K562 (cell line): ENCODE results near the gene CCDC148. TPM values are rescaled to one million over a fixed set of nuclear protein-coding genes. Genes with fewer than 3 reads are reported as not detected.

Source experiments
- ATAC-seq: fragments of 200-7000 bp; cut with Tn5 transposase; 3 replicates; pipeline ENCODE4 v1.9.1; 2020; ENCODE audit warnings: moderate library complexity
- BruUV-seq: library from RNA; stranded (reverse); fragments of 400-500 nt; replicated peaks from 2 replicates; lab custom pipeline; 2021; lab: Mats Ljungman, UMichigan
- CTCF ChIA-PET: fragments of 300-600 bp; formaldehyde crosslinking; extraction: SDS; loops from one replicate; lab custom pipeline; 2021; ENCODE audit warnings: low intra/inter-chr PET ratio; lab: Yijun Ruan, JAX
- POLR2A ChIA-PET: fragments of 300-600, 350-650 bp; sonication (Branson Sonifier 250); formaldehyde crosslinking; extraction: SDS; loops from one replicate; lab custom pipeline; 2021; ENCODE audit warnings: antibody characterized with exemption, inconsistent platforms; lab: Yijun Ruan, JAX
- DNase-seq, 4 experiments: peaks; one replicate each; pipeline versions ENCODE4 v3.0.0 to v3.0.0-alpha.2; 2011 to 2018; ENCODE audit warnings: low spot score in 3 of 4, mixed read lengths in 3 of 4; ENCODE audit errors: extremely low read depth in 1 of 4
- FAIRE-seq: peaks from 2 replicates; lab custom pipeline; 2011; peaks lifted over from hg19 to GRCh38; lab: Jason Lieb, UNC
- H2AFZ ChIP-seq: 2 replicates; pipeline ENCODE4 v1.6.0; 2011; ENCODE audit warnings: low read depth, low read length, control low read depth, inconsistent platforms
- H3K27ac ChIP-seq: fragments of 200-600 bp; 3 replicates; pipeline ENCODE4 v1.8.0; 2011; ENCODE audit warnings: low read depth, mild to moderate bottlenecking, control low read depth, inconsistent platforms, low read length, moderate library complexity, mixed read lengths; ENCODE audit errors: extremely low read depth
- H3K27me3 ChIP-seq, 2 experiments: fragments of 300-600 bp in 1 of 2; 2 replicates in 1 of 2; 3 replicates in 1 of 2; pipeline versions ENCODE4 v1.6.0 to v1.8.0; 2011; ENCODE audit warnings: inconsistent platforms in 2 of 2, low read length in 2 of 2, mild to moderate bottlenecking in 1 of 2, mixed read lengths in 1 of 2, moderate library complexity in 1 of 2; ENCODE audit not compliant: control insufficient read depth in 2 of 2, insufficient read depth in 2 of 2
- H3K36me3 ChIP-seq: fragments of 300-600 bp; 3 replicates; pipeline ENCODE4 v1.8.0; 2011; ENCODE audit warnings: mild to moderate bottlenecking, low read length, inconsistent platforms; ENCODE audit not compliant: control insufficient read depth, insufficient read depth
- H3K4me1 ChIP-seq, 2 experiments: fragments of 200-600 bp in 1 of 2; replicated peaks in 1 of 2; 2 replicates in 1 of 2; 3 replicates in 1 of 2; pipeline versions ENCODE4 v1.5.1 to v1.8.0; 2011; ENCODE audit warnings: inconsistent platforms in 2 of 2, low read length in 2 of 2, mild to moderate bottlenecking in 1 of 2, mixed read lengths in 1 of 2, moderate library complexity in 1 of 2; ENCODE audit not compliant: control insufficient read depth in 2 of 2, insufficient read depth in 2 of 2
- H3K4me2 ChIP-seq: 2 replicates; pipeline ENCODE4 v1.6.1; 2011; ENCODE audit warnings: low read length, control low read depth, inconsistent platforms, mixed read lengths; ENCODE audit not compliant: insufficient read depth
- H3K4me3 ChIP-seq: fragments of 200-600 bp; sonication (generic), shearing (Covaris generic); 2 replicates; pipeline ENCODE4 v1.5.1; 2016; ENCODE audit warnings: control low read depth, inconsistent platforms
- H3K79me2 ChIP-seq: fragments of 200-600 bp; 3 replicates; pipeline ENCODE4 v1.8.0; 2011; ENCODE audit warnings: low read length, inconsistent platforms; ENCODE audit not compliant: control insufficient read depth, insufficient read depth
- H3K9ac ChIP-seq, 2 experiments: 2 replicates each; pipeline versions ENCODE4 v1.6.0 to v1.6.1; 2011; ENCODE audit warnings: low read depth in 2 of 2, low read length in 2 of 2, control low read depth in 1 of 2, inconsistent platforms in 1 of 2, mild to moderate bottlenecking in 1 of 2, mixed read lengths in 1 of 2; ENCODE audit not compliant: insufficient read depth in 1 of 2
- H3K9me1 ChIP-seq: one replicate; pipeline ENCODE4 v1.6.0; 2011; ENCODE audit warnings: inconsistent platforms, mild to moderate bottlenecking, low read length, moderate library complexity; ENCODE audit not compliant: control insufficient read depth, insufficient read depth
- H3K9me3 ChIP-seq: replicated peaks from 2 replicates; pipeline ENCODE4 v1.5.1; 2011; ENCODE audit warnings: low read depth, low read length, inconsistent platforms; ENCODE audit not compliant: control insufficient read depth, insufficient read depth
- H4K20me1 ChIP-seq: replicated peaks from 2 replicates; pipeline ENCODE4 v1.6.1; 2011; ENCODE audit warnings: low read length, inconsistent platforms, mixed read lengths; ENCODE audit not compliant: control insufficient read depth, insufficient read depth
- CCAR2 ChIP-seq: fragments of 200-400 bp; formaldehyde crosslinking; IDR thresholded peaks from 2 replicates; pipeline ENCODE4 v1.6.1; 2017; ENCODE audit warnings: mild to moderate bottlenecking, low read depth, low read length
- CCNT2 ChIP-seq: IDR thresholded peaks from 2 replicates; pipeline ENCODE4 v1.6.1; 2011; ENCODE audit warnings: borderline replicate concordance, low read depth, mild to moderate bottlenecking, moderate library complexity, mixed read lengths, low read length; ENCODE audit not compliant: insufficient read length; ENCODE audit errors: extremely low read depth
- GABPB2 ChIP-seq: fragments of 250-450 bp; sonication (Bioruptor Pico); conservative IDR thresholded peaks from 2 replicates; pipeline ENCODE4 v1.5.1; 2021; ENCODE audit warnings: mild to moderate bottlenecking
- GATAD2A ChIP-seq: fragments of 450-650 bp; IDR thresholded peaks from 2 replicates; pipeline ENCODE4 v1.6.1; 2017
- NCOA6 ChIP-seq: fragments of 450-650 bp; IDR thresholded peaks from 2 replicates; pipeline ENCODE4 v1.6.1; 2017; ENCODE audit warnings: mild to moderate bottlenecking
- RHOXF2B ChIP-seq: fragments of 250-450 bp; sonication (Bioruptor Pico); conservative IDR thresholded peaks from 2 replicates; pipeline ENCODE4 v1.5.1; 2021
- ZNF41 ChIP-seq: fragments of 250-450 bp; sonication (Bioruptor Pico); conservative IDR thresholded peaks from 2 replicates; pipeline ENCODE4 v1.4.0; 2020; ENCODE audit warnings: mild to moderate bottlenecking
- WGBS: fragments of 100-300 bp; shearing (Covaris generic); methylation state at CpG from one replicate; pipeline ENCODE4 v1.1.6; 2016; ENCODE audit warnings: low coverage, mixed read lengths; ENCODE audit not compliant: insufficient coverage; ENCODE audit errors: missing lambda C conversion rate; 5-methylcytosine and 5-hydroxymethylcytosine counted together
- in situ Hi-C: fragments of 300-500 bp; cut with MboI; formaldehyde crosslinking; loops from 4 replicates; pipeline ENCODE4 v1.15.0; 2018; ENCODE audit warnings: inconsistent platforms, mixed read lengths
- intact Hi-C: fragments of 100-400 bp; cut with micrococcal nuclease; formaldehyde crosslinking; loops from 2 replicates; pipeline ENCODE4 v1.14.2; 2022
- polyA plus RNA-seq, 8 experiments: library from polyadenylated mRNA; depleted of rRNA in 4 of 8; stranded (reverse) in 5 of 8; unstranded in 3 of 8; fragments of >200 nt; fragmentation: Nextera tagmentation in 2 of 8; fragmentation: Illumina TruSeq in 1 of 8; extraction: Ambion mirVana in 2 of 8; extraction: Trizol in 1 of 8; gene quantifications; 2 replicates each; pipeline versions ENCODE4 v1.2.1 to v1.2.3, GENCODE V29; 2011 to 2014; ENCODE audit warnings: inconsistent platforms in 1 of 8, missing spikeins in 1 of 8
- total RNA-seq, 7 experiments: library from RNA; depleted of rRNA in 6 of 7; stranded (reverse); fragments of >200 nt in 6 of 7; fragmentation: Illumina TruSeq in 2 of 7; extraction: Trizol in 2 of 7; gene quantifications; 2 replicates each; pipeline versions ENCODE4 v1.2.1 to v1.2.3, GENCODE V29; 2011 to 2021; ENCODE audit warnings: low replicate concordance in 1 of 7
- TF ChIP-seq, protein P1 (sequence below): fragments of 450-650 bp; IDR thresholded peaks from 2 replicates; pipeline ENCODE4 v1.7.0; 2016; ENCODE audit warnings: borderline replicate concordance
- TF ChIP-seq, protein P2 (sequence below): sonication (generic); IDR thresholded peaks from 2 replicates; pipeline ENCODE4 v1.6.1; 2016

The CCDC148 gene
- total and polyA plus RNA-seq, 9 of the 15 experiments (the other 6 are each of a cell fraction or from before 2014, with no cell fraction given): 0.10 to 1.4 (median 0.65) TPM

DNA sequence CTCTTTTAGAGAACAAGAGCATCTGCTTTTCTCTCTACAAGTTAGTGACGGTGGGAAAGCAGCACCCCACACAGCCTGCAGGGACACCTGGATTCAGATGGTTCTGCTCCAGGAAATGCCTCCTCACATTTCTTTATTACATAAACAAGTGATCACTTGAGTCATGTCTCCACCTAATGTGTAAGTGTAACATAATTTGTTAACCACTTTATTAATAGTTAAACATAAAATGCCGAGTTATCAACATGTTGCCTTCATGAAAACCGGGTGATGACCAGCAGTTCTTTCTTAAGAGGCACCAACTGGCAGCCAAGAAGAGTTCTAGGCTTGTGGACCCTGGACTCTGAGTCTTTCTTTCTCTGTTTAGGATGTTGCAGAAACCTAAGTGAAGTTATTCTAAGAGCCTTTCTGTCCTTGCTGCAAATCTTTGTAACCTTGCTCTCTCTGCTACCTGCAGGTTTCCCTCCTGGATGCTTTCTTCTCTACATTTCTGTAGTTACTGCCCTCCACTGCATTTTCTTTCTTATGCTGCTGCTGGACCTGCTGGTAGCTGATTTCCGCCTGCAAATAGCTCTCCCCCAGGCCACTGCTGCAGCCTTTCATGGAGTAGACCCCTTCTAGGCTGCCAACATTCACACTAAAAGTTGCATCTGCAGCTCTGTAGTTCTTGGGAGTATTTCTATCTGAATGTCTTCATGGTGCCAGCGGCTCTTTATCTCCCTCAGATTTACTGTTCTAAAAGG is 330.6 kb downstream of the CCDC148 start:
- peaks cover 9 to 31% of the 10 kb centered on the region in 2 experiments; a peak in 4 of 5 replicates for H3K27me3 ChIP-seq
- no peaks in the 10 kb centered on the region for H3K79me2 ChIP-seq
- H3K4me2 ChIP-seq: no peak overlapping the region
- TF ChIP-seq GATAD2A (no peak), RHOXF2B (no peak), NCOA6 (no peak)
- no peaks in the 10 kb centered on the region for H3K4me1 ChIP-seq
- H3K9me1 ChIP-seq: no peaks in the 10 kb centered on the region
- BruUV-seq: no TSS peak
- ChIA-PET CTCF (no interaction called here), POLR2A (interaction anchor here (0.7 to 0.8 kb wide), 2 partner anchors 10 to 585 kb away, joined by 3 to 5 read pairs; no protein-coding TSS in a partner anchor)
- DNase-seq (no peak), FAIRE-seq (no peak), ATAC-seq (no peak)
- no peaks in the 10 kb centered on the region for H4K20me1 ChIP-seq
- no peak overlapping the region for H2AFZ ChIP-seq
- no peaks in the 10 kb centered on the region for H3K9me3 ChIP-seq
- in situ Hi-C loops: no loop called here
- intact Hi-C loops: no loop called here
- no peaks in the 10 kb centered on the region for H3K36me3 ChIP-seq
- no peak overlapping the region for H3K4me3 ChIP-seq
- no peak overlapping the region for H3K27ac ChIP-seq
- H3K9ac ChIP-seq: no peak overlapping the region
- WGBS: 0% methylated on average over 5 of the region's 5 CpGs

DNA sequence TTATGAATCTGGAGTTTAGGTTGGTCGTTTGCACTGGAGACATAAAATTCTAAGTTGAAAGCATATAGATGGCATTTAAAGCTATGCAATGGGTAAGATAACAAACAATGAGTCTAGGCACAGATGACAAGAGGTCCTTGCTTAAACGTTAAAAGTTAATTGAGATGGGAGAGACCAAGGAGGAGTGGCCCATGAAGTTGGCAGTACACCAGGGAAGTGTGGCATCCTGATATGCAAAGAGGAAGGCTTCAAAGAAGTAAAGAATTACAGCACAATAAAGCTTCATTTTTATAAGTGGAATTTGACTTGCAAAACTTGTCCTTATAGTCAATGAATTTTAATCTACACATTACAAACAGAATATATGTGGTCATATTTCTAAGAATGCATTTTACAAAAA is 331.7 kb downstream of the CCDC148 start:
- no peak for FAIRE-seq
- H3K9me1 ChIP-seq: no peaks in the 10 kb centered on the region
- intact Hi-C loops: no loop called here
- H3K36me3 ChIP-seq: no peaks in the 10 kb centered on the region
- no peak overlapping the region for H3K4me2 ChIP-seq
- no peaks in the 10 kb centered on the region for H3K4me1 ChIP-seq
- no peak for ATAC-seq
- BruUV-seq: no TSS peak
- no peaks in the 10 kb centered on the region for H3K9me3 ChIP-seq
- ChIA-PET CTCF (no interaction called here), POLR2A (no interaction called here)
- H3K27ac ChIP-seq: no peak overlapping the region
- H2AFZ ChIP-seq: no peak overlapping the region
- H4K20me1 ChIP-seq: no peaks in the 10 kb centered on the region
- H3K27me3 ChIP-seq: peaks cover 9 to 31% of the 10 kb centered on the region in 2 experiments; a peak in 4 of 5 replicates
- H3K4me3 ChIP-seq: no peak overlapping the region
- no peak for DNase-seq
- 0% methylated on average over 2 of the region's 2 CpGs for WGBS
- no peak overlapping the region for H3K9ac ChIP-seq
- in situ Hi-C loops: no loop called here
- no peaks in the 10 kb centered on the region for H3K79me2 ChIP-seq
- TF ChIP-seq CCNT2 (no peak), ZNF41 (CRISPR knock-in tag) (no peak), GABPB2 (no peak), CCAR2 (no peak)
- TF ChIP-seq, protein P1, sequence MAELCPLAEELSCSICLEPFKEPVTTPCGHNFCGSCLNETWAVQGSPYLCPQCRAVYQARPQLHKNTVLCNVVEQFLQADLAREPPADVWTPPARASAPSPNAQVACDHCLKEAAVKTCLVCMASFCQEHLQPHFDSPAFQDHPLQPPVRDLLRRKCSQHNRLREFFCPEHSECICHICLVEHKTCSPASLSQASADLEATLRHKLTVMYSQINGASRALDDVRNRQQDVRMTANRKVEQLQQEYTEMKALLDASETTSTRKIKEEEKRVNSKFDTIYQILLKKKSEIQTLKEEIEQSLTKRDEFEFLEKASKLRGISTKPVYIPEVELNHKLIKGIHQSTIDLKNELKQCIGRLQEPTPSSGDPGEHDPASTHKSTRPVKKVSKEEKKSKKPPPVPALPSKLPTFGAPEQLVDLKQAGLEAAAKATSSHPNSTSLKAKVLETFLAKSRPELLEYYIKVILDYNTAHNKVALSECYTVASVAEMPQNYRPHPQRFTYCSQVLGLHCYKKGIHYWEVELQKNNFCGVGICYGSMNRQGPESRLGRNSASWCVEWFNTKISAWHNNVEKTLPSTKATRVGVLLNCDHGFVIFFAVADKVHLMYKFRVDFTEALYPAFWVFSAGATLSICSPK: no peak
- TF ChIP-seq, protein P2, sequence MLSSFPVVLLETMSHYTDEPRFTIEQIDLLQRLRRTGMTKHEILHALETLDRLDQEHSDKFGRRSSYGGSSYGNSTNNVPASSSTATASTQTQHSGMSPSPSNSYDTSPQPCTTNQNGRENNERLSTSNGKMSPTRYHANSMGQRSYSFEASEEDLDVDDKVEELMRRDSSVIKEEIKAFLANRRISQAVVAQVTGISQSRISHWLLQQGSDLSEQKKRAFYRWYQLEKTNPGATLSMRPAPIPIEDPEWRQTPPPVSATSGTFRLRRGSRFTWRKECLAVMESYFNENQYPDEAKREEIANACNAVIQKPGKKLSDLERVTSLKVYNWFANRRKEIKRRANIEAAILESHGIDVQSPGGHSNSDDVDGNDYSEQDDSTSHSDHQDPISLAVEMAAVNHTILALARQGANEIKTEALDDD: no peak
